ENCODE data around the gene USP13. TPM values are rescaled to one million over a fixed set of nuclear protein-coding genes. Genes with fewer than 3 reads are reported as not detected.

USP13 gene
- total and polyA plus RNA-seq, 2 experiments from 2014 or later = 9.6 to 22.7 TPM

DNA sequence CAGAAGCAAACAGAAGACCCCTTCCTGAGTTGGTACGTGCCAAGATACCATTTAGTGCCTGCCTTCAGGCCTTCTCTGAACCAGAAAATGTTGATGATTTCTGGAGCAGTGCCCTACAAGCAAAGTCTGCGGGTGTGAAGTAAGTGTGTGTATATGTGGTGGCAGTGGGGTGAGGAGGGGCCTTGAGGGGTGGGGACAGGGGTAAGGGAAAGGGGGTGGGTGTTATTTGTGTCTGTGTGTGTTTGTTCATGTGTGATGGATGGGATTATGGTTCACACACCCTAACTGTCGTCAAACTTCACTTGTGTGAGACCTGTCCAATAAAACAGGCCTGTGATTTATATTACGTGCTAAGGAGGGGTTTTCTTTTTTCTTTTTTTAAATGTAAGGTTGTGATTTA lies 92.2 kb downstream of the USP13 start:
- Histone ChIP-seq H3K79me2 (replicated peaks; ENCODE audit: insufficient read depth) (no peaks in the 10 kb centered on the region), H3K4me2 (no peak overlapping the region), H3K36me3 (ENCODE audit: insufficient read depth) (peaks cover 8% of the 10 kb centered on the region; the same call in 1 of the 2 replicates), H3K9me2 (ENCODE audit: insufficient read depth) (no peaks in the 10 kb centered on the region), H3K27me3 (ENCODE audit: insufficient read depth) (no peaks in the 10 kb centered on the region), H4K20me1 (replicated peaks; ENCODE audit: insufficient read depth) (peaks cover 3% of the 10 kb centered on the region; the same call in 1 of the 2 replicates), H3K27ac (ENCODE audit: low read depth) (no peak overlapping the region), H3K4me3 (no peak overlapping the region), H3F3A (replicated peaks; ENCODE audit: low read depth) (no peaks in the 10 kb centered on the region), H3K4me1 (ENCODE audit: insufficient read depth) (no peaks in the 10 kb centered on the region), H2AFZ (no peak overlapping the region)
- no peak overlapping the region for H3K27ac Mint-ChIP-seq
- ATAC-seq (no peak), DNase-seq (ENCODE audit: low spot score) (no peak)
- H3K36me3 Mint-ChIP-seq (ENCODE audit: low read depth) = peaks cover 28% of the 10 kb centered on the region
- peaks cover 10% of the 10 kb centered on the region; the same call in 2 of the 3 replicates for H3K4me1 Mint-ChIP-seq
- no peaks in the 10 kb centered on the region for H3K27me3 Mint-ChIP-seq (ENCODE audit: insufficient read depth, low read depth, poor library complexity)
- no peak for TF ChIP-seq POLR2AphosphoS5 (IDR thresholded peaks at IDR 0.05; ENCODE audit: low read depth)
- no peak for TF ChIP-seq ZNF331 (CRISPR knock-in tag; IDR thresholded peaks at IDR 0.05; ENCODE audit: low read depth)
- no peak for TF ChIP-seq EZH2 (IDR thresholded peaks at IDR 0.05; ENCODE audit: low read depth, unreplicated experiment)
- TF ChIP-seq, protein P1, sequence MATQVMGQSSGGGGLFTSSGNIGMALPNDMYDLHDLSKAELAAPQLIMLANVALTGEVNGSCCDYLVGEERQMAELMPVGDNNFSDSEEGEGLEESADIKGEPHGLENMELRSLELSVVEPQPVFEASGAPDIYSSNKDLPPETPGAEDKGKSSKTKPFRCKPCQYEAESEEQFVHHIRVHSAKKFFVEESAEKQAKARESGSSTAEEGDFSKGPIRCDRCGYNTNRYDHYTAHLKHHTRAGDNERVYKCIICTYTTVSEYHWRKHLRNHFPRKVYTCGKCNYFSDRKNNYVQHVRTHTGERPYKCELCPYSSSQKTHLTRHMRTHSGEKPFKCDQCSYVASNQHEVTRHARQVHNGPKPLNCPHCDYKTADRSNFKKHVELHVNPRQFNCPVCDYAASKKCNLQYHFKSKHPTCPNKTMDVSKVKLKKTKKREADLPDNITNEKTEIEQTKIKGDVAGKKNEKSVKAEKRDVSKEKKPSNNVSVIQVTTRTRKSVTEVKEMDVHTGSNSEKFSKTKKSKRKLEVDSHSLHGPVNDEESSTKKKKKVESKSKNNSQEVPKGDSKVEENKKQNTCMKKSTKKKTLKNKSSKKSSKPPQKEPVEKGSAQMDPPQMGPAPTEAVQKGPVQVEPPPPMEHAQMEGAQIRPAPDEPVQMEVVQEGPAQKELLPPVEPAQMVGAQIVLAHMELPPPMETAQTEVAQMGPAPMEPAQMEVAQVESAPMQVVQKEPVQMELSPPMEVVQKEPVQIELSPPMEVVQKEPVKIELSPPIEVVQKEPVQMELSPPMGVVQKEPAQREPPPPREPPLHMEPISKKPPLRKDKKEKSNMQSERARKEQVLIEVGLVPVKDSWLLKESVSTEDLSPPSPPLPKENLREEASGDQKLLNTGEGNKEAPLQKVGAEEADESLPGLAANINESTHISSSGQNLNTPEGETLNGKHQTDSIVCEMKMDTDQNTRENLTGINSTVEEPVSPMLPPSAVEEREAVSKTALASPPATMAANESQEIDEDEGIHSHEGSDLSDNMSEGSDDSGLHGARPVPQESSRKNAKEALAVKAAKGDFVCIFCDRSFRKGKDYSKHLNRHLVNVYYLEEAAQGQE (IDR thresholded peaks at IDR 0.05; ENCODE audit: unreplicated experiment) = no peak
- no peak for TF ChIP-seq CREB1 (CRISPR knock-in tag; IDR thresholded peaks at IDR 0.05; ENCODE audit: low read depth)
- TF ChIP-seq EZH2phosphoT487 (IDR thresholded peaks at IDR 0.05; ENCODE audit: unreplicated experiment) = no peak
- TF ChIP-seq ZNF114 (CRISPR knock-in tag; IDR thresholded peaks at IDR 0.05) = no peak
- no peak for TF ChIP-seq CTCF (conservative IDR thresholded peaks at IDR 0.05; ENCODE audit: low read depth in 2 of 2)
- no peak for TF ChIP-seq JUNB (IDR thresholded peaks at IDR 0.05; ENCODE audit: unreplicated experiment)
- TF ChIP-seq ZNF462 (CRISPR knock-in tag; IDR thresholded peaks at IDR 0.05) = no peak
- no peak for TF ChIP-seq NANOG (IDR thresholded peaks at IDR 0.05; ENCODE audit: borderline replicate concordance)
- TF ChIP-seq, protein P2, sequence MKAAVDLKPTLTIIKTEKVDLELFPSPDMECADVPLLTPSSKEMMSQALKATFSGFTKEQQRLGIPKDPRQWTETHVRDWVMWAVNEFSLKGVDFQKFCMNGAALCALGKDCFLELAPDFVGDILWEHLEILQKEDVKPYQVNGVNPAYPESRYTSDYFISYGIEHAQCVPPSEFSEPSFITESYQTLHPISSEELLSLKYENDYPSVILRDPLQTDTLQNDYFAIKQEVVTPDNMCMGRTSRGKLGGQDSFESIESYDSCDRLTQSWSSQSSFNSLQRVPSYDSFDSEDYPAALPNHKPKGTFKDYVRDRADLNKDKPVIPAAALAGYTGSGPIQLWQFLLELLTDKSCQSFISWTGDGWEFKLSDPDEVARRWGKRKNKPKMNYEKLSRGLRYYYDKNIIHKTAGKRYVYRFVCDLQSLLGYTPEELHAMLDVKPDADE (IDR thresholded peaks at IDR 0.05) = no peak
- no peak for TF ChIP-seq STAT1 (IDR thresholded peaks at IDR 0.05; ENCODE audit: unreplicated experiment)
- H3K9me3 Mint-ChIP-seq = no peaks in the 10 kb centered on the region
- no peak overlapping the region for H3K4me3 Mint-ChIP-seq
